DOHH2 (cell line): ENCODE measurements around the gene CDK5R1.

Experiments
- H3F3A ChIP-seq: fragments of 200-600 bp; sonication (generic), shearing (Covaris generic); 2 replicates; pipeline ENCODE4 v1.6.0; 2016; ENCODE audit warnings: antibody characterized with exemption, mild to moderate bottlenecking; ENCODE audit not compliant: control insufficient read depth, insufficient read depth
- H3K27ac ChIP-seq: fragments of 200-600 bp; sonication (generic); 2 replicates; pipeline ENCODE4 v1.5.1; 2014; ENCODE audit warnings: low read depth, mild to moderate bottlenecking, low read length, moderate library complexity
- H3K27me3 ChIP-seq: fragments of 200-600 bp; sonication (generic); 2 replicates; pipeline ENCODE4 v1.6.1; 2014; ENCODE audit warnings: mild to moderate bottlenecking, low read length, mixed read lengths; ENCODE audit not compliant: control insufficient read depth
- H3K36me3 ChIP-seq: fragments of 200-600 bp; sonication (generic); 2 replicates; pipeline ENCODE4 v1.6.1; 2014; ENCODE audit warnings: mild to moderate bottlenecking, low read length, moderate library complexity, mixed read lengths; ENCODE audit not compliant: control insufficient read depth
- H3K4me1 ChIP-seq: fragments of 200-600 bp; sonication (generic); 2 replicates; pipeline ENCODE4 v1.6.1; 2014; ENCODE audit warnings: mild to moderate bottlenecking, low read length, mixed read lengths; ENCODE audit not compliant: control insufficient read depth
- H3K4me2 ChIP-seq: fragments of 200-600 bp; sonication (generic); 2 replicates; pipeline ENCODE4 v1.6.0; 2014; ENCODE audit warnings: mild to moderate bottlenecking, low read length, moderate library complexity
- H3K4me3 ChIP-seq: fragments of 200-600 bp; sonication (generic); 2 replicates; pipeline ENCODE4 v1.5.1; 2014; ENCODE audit warnings: mild to moderate bottlenecking, low read length, mixed read lengths
- H3K79me2 ChIP-seq: fragments of 200-600 bp; sonication (generic); 2 replicates; pipeline ENCODE4 v1.6.1; 2014; ENCODE audit warnings: mild to moderate bottlenecking, low read length, mixed read lengths; ENCODE audit not compliant: control insufficient read depth
- H3K9me2 ChIP-seq: fragments of 200-600 bp; sonication (generic); replicated peaks from 2 replicates; pipeline ENCODE4 v1.6.1; 2014; ENCODE audit warnings: mild to moderate bottlenecking, low read length, mixed read lengths; ENCODE audit not compliant: control insufficient read depth
- H3K9me3 ChIP-seq: fragments of 200-600 bp; sonication (generic); 2 replicates; pipeline ENCODE4 v1.6.1; 2014; ENCODE audit warnings: antibody characterized with exemption, low read length, mixed read lengths; ENCODE audit not compliant: control insufficient read depth, insufficient read depth
- H4K20me1 ChIP-seq: fragments of 200-600 bp; sonication (generic); 2 replicates; pipeline ENCODE4 v1.6.0; 2014; ENCODE audit warnings: low read depth, mild to moderate bottlenecking, antibody characterized with exemption, low read length, moderate library complexity; ENCODE audit not compliant: control insufficient read depth, insufficient read depth
- EZH2phosphoT487 ChIP-seq: fragments of 200-600 bp; sonication (generic); IDR thresholded peaks from 2 replicates; pipeline ENCODE4 v1.6.1; 2017; ENCODE audit warnings: borderline replicate concordance, mild to moderate bottlenecking, antibody characterized with exemption, low read length, moderate library complexity, mixed read lengths
- TF ChIP-seq, protein P1 (sequence below): fragments of 200-600 bp; sonication (generic); IDR thresholded peaks from one replicate; pipeline ENCODE4 v1.5.1; 2014; ENCODE audit warnings: antibody characterized with exemption, mild to moderate bottlenecking, low read depth, low read length; ENCODE audit not compliant: poor library complexity, severe bottlenecking

Gene CDK5R1

DNA sequence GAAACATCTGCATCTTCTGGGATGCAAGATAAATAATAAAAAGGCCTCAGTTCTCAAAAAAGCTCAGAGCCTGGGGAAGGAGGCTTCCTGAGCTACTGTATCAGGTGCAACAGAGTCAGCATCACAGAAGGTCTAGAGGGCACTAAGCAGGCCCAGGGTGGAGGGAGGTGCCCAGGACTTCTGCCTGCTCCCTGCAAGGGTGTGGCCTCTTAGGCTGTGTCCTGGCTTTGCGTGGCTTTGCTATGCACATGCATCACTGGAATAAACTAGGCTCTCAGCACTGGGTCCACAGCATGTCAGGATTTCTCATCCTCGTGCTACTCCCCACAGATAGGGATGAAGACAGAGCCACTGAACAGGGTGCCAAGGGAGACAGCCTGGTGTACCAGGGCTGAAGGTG, 25.5 kb downstream of the CDK5R1 start:
- Histone ChIP-seq H3K36me3 (no peaks in the 10 kb centered on the region), H3K4me1 (peaks cover 39% of the 10 kb centered on the region), H4K20me1 (no peaks in the 10 kb centered on the region), H3K4me2 (no peak overlapping the region), H3K27me3 (peaks cover 43% of the 10 kb centered on the region), H3K9me3 (no peaks in the 10 kb centered on the region), H3K27ac (no peak overlapping the region), H3K4me3 (no peak overlapping the region), H3F3A (0 out of 2 replicates have a peak, but pooled peaks cover 2% of the 10 kb centered on the region), H3K9me2 (no peaks in the 10 kb centered on the region), H3K79me2 (no peaks in the 10 kb centered on the region)
- TF ChIP-seq EZH2phosphoT487 = no peak
- TF ChIP-seq, protein P1, sequence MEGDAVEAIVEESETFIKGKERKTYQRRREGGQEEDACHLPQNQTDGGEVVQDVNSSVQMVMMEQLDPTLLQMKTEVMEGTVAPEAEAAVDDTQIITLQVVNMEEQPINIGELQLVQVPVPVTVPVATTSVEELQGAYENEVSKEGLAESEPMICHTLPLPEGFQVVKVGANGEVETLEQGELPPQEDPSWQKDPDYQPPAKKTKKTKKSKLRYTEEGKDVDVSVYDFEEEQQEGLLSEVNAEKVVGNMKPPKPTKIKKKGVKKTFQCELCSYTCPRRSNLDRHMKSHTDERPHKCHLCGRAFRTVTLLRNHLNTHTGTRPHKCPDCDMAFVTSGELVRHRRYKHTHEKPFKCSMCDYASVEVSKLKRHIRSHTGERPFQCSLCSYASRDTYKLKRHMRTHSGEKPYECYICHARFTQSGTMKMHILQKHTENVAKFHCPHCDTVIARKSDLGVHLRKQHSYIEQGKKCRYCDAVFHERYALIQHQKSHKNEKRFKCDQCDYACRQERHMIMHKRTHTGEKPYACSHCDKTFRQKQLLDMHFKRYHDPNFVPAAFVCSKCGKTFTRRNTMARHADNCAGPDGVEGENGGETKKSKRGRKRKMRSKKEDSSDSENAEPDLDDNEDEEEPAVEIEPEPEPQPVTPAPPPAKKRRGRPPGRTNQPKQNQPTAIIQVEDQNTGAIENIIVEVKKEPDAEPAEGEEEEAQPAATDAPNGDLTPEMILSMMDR = no peak

DNA sequence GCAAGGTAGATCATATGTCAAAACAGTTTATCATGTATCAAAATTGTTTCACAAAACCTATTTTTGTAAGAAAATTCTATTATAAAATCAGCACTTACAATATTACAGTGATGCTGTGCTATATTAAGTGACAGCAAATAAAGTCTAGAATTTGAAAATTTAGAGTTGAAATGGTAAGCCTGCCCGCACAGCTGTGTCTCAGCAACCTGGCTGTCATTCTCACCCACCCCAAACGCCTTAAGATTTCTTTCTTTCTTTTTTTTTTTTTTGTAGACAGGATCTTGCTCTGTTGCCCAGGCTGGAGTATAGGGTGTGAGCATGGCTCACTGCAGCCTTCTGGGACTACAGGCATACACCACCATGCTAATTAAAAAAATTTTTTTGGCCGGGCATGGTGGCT, 26.8 kb downstream of the CDK5R1 start:
- Histone ChIP-seq H3K36me3 (no peaks in the 10 kb centered on the region), H3K4me3 (no peak overlapping the region), H3K79me2 (no peaks in the 10 kb centered on the region), H3K9me2 (no peaks in the 10 kb centered on the region), H3K27me3 (peaks cover 52% of the 10 kb centered on the region), H4K20me1 (no peaks in the 10 kb centered on the region), H3K9me3 (no peaks in the 10 kb centered on the region), H3K4me1 (peaks cover 42% of the 10 kb centered on the region), H3K27ac (no peak overlapping the region), H3F3A (0 out of 2 replicates have a peak, but pooled peaks cover 2% of the 10 kb centered on the region), H3K4me2 (no peak overlapping the region)
- TF ChIP-seq, protein P1 = no peak
- TF ChIP-seq EZH2phosphoT487 = no peak

DNA sequence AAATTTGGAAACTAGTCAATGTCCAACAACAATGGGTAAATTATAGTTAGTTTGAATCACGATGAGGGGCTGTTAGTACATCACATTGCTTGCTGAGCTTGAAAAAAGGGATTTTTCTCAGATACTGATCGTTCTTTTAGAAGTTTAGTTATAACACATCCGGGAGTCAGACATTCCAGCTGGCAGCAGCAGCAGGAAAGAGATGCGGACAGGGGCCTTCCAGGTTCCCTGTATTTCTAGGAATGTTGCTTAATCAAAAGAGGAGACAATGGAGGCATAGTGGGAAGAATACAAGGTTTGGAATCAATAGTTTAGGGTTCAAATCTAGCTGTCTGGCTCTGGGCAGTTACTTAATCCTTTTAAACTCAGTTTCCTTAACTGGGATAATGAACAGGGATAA, 27.8 kb downstream of the CDK5R1 start:
- Histone ChIP-seq H3K4me2 (no peak overlapping the region), H3K4me1 (peaks cover 51% of the 10 kb centered on the region), H3K9me3 (no peaks in the 10 kb centered on the region), H3K4me3 (no peak overlapping the region), H3K27ac (no peak overlapping the region), H3K36me3 (no peaks in the 10 kb centered on the region), H3K79me2 (no peaks in the 10 kb centered on the region), H3F3A (0 out of 2 replicates have a peak, but pooled peaks cover 2% of the 10 kb centered on the region), H3K9me2 (no peaks in the 10 kb centered on the region), H4K20me1 (no peaks in the 10 kb centered on the region), H3K27me3 (peaks cover 63% of the 10 kb centered on the region)
- TF ChIP-seq, protein P1 = no peak
- TF ChIP-seq EZH2phosphoT487 = no peak
